GM10266 (cell line): ENCODE data around the gene FGD5.

Source experiments
- DNase-seq: peaks from one replicate; pipeline ENCODE4 v3.0.0; 2012; ENCODE audit errors: extremely low spot score
- CTCF ChIP-seq: IDR thresholded peaks from 2 replicates; pipeline ENCODE4 v1.5.1; 2012; ENCODE audit warnings: mild to moderate bottlenecking, low read depth; ENCODE audit not compliant: control insufficient read depth, insufficient read depth; ENCODE audit errors: missing control alignments

The FGD5 gene

GRCh38 chr3:14818804-14819500 is at the start of gene FGD5:
TSS of gene FGD5 (plus strand) at chr3:14818962. CDS start at chr3:14819072, 110 bp downstream.
- DNase-seq, result no peak
- no peak for TF ChIP-seq CTCF

- DNase-seq, result no peak
- TF ChIP-seq CTCF, result no peak
Measured at GRCh38 chr3:14769544-14770325, 49.0 kb upstream of the FGD5 start.

GRCh38 chr3:14770591-14770990 is 48.2 kb upstream of the FGD5 start:
- DNase-seq, result no peak
- no peak for TF ChIP-seq CTCF

- TF ChIP-seq CTCF, result no peak
Measured at GRCh38 chr3:14771593-14772497, 46.9 kb upstream of the FGD5 start.

GRCh38 chr3:14772533-14773138 is 46.1 kb upstream of the FGD5 start:
- TF ChIP-seq CTCF, result no peak
- no peak for DNase-seq

More at GRCh38 chr3:14771593-14772497, 46.9 kb upstream of the FGD5 start:
- DNase-seq, result no peak

GRCh38 chr3:14773281-14773680 is 45.5 kb upstream of the FGD5 start:
- no peak for TF ChIP-seq CTCF
- no peak for DNase-seq
